HepG2 (cell line): ENCODE measurements around the gene ANKRD31. TPM values are rescaled to one million over a fixed set of nuclear protein-coding genes. Genes with fewer than 3 reads are reported as not detected.

ENCODE experiments used
- CHD2 ChIP-seq: IDR thresholded peaks from 2 replicates; pipeline ENCODE4 v1.6.1; 2011; ENCODE audit warnings: low read depth, low read length, improper control_type of control experiment
- DR1 ChIP-seq: sonication (generic); formaldehyde crosslinking; IDR thresholded peaks from 2 replicates; pipeline ENCODE4 v1.8.0; 2021; ENCODE audit warnings: mild to moderate bottlenecking, missing genetic modification reagents, inconsistent platforms
- JUNB ChIP-seq: sonication (generic); formaldehyde crosslinking; IDR thresholded peaks from 2 replicates; pipeline ENCODE4 v1.8.0; 2022; ENCODE audit warnings: missing genetic modification reagents, mild to moderate bottlenecking, borderline replicate concordance
- NFE2 ChIP-seq: sonication (generic); formaldehyde crosslinking; IDR thresholded peaks from 2 replicates; pipeline ENCODE4 v1.4.0; 2020; ENCODE audit warnings: missing genetic modification reagents
- PHF8 ChIP-seq: sonication (generic); formaldehyde crosslinking; IDR thresholded peaks from 2 replicates; pipeline ENCODE4 v1.5.0; 2020; ENCODE audit warnings: missing genetic modification reagents
- SALL2 ChIP-seq: sonication (generic); formaldehyde crosslinking; IDR thresholded peaks from 2 replicates; pipeline ENCODE4 v1.8.1; 2023; ENCODE audit warnings: mild to moderate bottlenecking, missing genetic modification reagents, inconsistent platforms
- SP4 ChIP-seq: sonication (generic); formaldehyde crosslinking; IDR thresholded peaks from 2 replicates; pipeline ENCODE4 v1.8.1; 2023; ENCODE audit warnings: mild to moderate bottlenecking, missing genetic modification reagents
- TEAD3 ChIP-seq: optimal IDR thresholded peaks from 2 replicates; pipeline ENCODE3; 2016; ENCODE audit warnings: borderline replicate concordance
- ZFX ChIP-seq: sonication (generic); formaldehyde crosslinking; IDR thresholded peaks from 2 replicates; pipeline ENCODE4 v1.4.0; 2020; ENCODE audit warnings: mild to moderate bottlenecking, low read depth, missing genetic modification reagents, moderate library complexity
- ZNF496 ChIP-seq: sonication (generic); formaldehyde crosslinking; IDR thresholded peaks from 2 replicates; pipeline ENCODE4 v1.8.1; 2023; ENCODE audit warnings: mild to moderate bottlenecking, moderate library complexity, missing genetic modification reagents; ENCODE audit not compliant: insufficient replicate concordance
- ZNF567 ChIP-seq: sonication (generic); formaldehyde crosslinking; IDR thresholded peaks from 2 replicates; pipeline ENCODE4 v1.8.1; 2023; ENCODE audit warnings: mild to moderate bottlenecking, missing genetic modification reagents, borderline replicate concordance
- ZNF737 ChIP-seq: sonication (generic); formaldehyde crosslinking; IDR thresholded peaks from 2 replicates; pipeline ENCODE4 v1.5.0; 2020; ENCODE audit warnings: missing genetic modification reagents, mild to moderate bottlenecking, borderline replicate concordance
- polyA plus RNA-seq, 8 experiments: library from polyadenylated mRNA; depleted of rRNA in 3 of 8; stranded (reverse) in 7 of 8; unstranded in 1 of 8; fragments of >200 nt; fragmentation: Illumina TruSeq in 4 of 8; extraction: Trizol in 4 of 8; gene quantifications; 2 replicates each; pipeline versions ENCODE4 v1.2.1 to v1.2.3, GENCODE V29; 2011 to 2016; ENCODE audit warnings: low read depth in 4 of 8, missing spikeins in 1 of 8, mixed read lengths in 1 of 8; ENCODE audit not compliant: insufficient read depth in 1 of 8
- total RNA-seq, 5 experiments: library from RNA; depleted of rRNA; stranded (reverse); fragments of >200 nt; fragmentation: Illumina TruSeq; extraction: Trizol; gene quantifications; 2 replicates each; pipeline ENCODE4 v1.2.3, GENCODE V29; 2016; ENCODE audit warnings: low read depth in 1 of 5
- TF ChIP-seq, protein P1 (sequence below): sonication (generic); formaldehyde crosslinking; IDR thresholded peaks from 2 replicates; pipeline ENCODE4 v1.4.0; 2020; ENCODE audit warnings: mild to moderate bottlenecking, missing genetic modification reagents
- TF ChIP-seq, protein P2 (sequence below): sonication (generic); formaldehyde crosslinking; IDR thresholded peaks from 2 replicates; pipeline ENCODE4 v1.4.0; 2020; ENCODE audit warnings: missing genetic modification reagents, borderline replicate concordance
- TF ChIP-seq, protein P3 (sequence below): sonication (generic); formaldehyde crosslinking; IDR thresholded peaks from 2 replicates; pipeline ENCODE4 v1.5.1; 2020; ENCODE audit warnings: mild to moderate bottlenecking, missing genetic modification reagents, moderate library complexity
- TF ChIP-seq, protein P4 (sequence below): sonication (generic); formaldehyde crosslinking; IDR thresholded peaks from 2 replicates; pipeline ENCODE4 v1.5.0; 2020; ENCODE audit warnings: missing genetic modification reagents

The ANKRD31 gene
- total and polyA plus RNA-seq, 2 of the 13 experiments (the other 11 are each of a cell fraction or from before 2014, with no cell fraction given): 0.01 to 0.09 TPM

DNA sequence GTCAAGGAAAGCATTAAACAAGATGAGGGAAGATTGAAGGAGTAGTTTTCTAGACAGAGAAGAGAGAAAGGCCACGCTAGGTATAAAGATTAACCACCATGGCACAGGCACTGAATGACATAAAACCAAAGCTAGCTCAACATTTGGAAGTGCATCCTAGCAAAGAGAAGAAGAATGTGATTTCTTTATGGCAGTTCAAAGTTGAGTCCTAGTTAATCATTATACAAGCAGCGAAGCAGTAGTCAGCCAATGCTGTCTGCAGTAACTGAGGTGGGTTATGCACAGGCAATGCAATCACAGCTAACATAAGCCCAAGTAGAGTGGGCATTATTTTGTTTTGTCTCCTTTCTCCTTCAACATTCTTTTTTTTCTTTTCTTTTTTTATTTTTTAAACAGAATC is 24.0 kb upstream of the ANKRD31 start (continued):
- TF ChIP-seq, protein P1, sequence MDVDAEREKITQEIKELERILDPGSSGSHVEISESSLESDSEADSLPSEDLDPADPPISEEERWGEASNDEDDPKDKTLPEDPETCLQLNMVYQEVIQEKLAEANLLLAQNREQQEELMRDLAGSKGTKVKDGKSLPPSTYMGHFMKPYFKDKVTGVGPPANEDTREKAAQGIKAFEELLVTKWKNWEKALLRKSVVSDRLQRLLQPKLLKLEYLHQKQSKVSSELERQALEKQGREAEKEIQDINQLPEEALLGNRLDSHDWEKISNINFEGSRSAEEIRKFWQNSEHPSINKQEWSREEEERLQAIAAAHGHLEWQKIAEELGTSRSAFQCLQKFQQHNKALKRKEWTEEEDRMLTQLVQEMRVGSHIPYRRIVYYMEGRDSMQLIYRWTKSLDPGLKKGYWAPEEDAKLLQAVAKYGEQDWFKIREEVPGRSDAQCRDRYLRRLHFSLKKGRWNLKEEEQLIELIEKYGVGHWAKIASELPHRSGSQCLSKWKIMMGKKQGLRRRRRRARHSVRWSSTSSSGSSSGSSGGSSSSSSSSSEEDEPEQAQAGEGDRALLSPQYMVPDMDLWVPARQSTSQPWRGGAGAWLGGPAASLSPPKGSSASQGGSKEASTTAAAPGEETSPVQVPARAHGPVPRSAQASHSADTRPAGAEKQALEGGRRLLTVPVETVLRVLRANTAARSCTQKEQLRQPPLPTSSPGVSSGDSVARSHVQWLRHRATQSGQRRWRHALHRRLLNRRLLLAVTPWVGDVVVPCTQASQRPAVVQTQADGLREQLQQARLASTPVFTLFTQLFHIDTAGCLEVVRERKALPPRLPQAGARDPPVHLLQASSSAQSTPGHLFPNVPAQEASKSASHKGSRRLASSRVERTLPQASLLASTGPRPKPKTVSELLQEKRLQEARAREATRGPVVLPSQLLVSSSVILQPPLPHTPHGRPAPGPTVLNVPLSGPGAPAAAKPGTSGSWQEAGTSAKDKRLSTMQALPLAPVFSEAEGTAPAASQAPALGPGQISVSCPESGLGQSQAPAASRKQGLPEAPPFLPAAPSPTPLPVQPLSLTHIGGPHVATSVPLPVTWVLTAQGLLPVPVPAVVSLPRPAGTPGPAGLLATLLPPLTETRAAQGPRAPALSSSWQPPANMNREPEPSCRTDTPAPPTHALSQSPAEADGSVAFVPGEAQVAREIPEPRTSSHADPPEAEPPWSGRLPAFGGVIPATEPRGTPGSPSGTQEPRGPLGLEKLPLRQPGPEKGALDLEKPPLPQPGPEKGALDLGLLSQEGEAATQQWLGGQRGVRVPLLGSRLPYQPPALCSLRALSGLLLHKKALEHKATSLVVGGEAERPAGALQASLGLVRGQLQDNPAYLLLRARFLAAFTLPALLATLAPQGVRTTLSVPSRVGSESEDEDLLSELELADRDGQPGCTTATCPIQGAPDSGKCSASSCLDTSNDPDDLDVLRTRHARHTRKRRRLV: no peak
- TF ChIP-seq ZFX (CRISPR knock-in tag) (no peak), DR1 (CRISPR knock-in tag) (no peak), PHF8 (CRISPR knock-in tag) (no peak), SP4 (CRISPR knock-in tag) (no peak), ZNF496 (no peak), ZNF567 (CRISPR knock-in tag) (no peak), ZNF737 (CRISPR knock-in tag) (no peak), NFE2 (CRISPR knock-in tag) (no peak), TEAD3 (CRISPR knock-in tag) (peak; percentile 18), SALL2 (CRISPR knock-in tag) (no peak), CHD2 (no peak), JUNB (CRISPR knock-in tag) (no peak)
- TF ChIP-seq, protein P2, sequence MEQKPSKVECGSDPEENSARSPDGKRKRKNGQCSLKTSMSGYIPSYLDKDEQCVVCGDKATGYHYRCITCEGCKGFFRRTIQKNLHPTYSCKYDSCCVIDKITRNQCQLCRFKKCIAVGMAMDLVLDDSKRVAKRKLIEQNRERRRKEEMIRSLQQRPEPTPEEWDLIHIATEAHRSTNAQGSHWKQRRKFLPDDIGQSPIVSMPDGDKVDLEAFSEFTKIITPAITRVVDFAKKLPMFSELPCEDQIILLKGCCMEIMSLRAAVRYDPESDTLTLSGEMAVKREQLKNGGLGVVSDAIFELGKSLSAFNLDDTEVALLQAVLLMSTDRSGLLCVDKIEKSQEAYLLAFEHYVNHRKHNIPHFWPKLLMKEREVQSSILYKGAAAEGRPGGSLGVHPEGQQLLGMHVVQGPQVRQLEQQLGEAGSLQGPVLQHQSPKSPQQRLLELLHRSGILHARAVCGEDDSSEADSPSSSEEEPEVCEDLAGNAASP (CRISPR knock-in tag): no peak
- TF ChIP-seq, protein P3, sequence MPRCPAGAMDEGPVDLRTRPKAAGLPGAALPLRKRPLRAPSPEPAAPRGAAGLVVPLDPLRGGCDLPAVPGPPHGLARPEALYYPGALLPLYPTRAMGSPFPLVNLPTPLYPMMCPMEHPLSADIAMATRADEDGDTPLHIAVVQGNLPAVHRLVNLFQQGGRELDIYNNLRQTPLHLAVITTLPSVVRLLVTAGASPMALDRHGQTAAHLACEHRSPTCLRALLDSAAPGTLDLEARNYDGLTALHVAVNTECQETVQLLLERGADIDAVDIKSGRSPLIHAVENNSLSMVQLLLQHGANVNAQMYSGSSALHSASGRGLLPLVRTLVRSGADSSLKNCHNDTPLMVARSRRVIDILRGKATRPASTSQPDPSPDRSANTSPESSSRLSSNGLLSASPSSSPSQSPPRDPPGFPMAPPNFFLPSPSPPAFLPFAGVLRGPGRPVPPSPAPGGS (CRISPR knock-in tag): no peak
- TF ChIP-seq, protein P4, sequence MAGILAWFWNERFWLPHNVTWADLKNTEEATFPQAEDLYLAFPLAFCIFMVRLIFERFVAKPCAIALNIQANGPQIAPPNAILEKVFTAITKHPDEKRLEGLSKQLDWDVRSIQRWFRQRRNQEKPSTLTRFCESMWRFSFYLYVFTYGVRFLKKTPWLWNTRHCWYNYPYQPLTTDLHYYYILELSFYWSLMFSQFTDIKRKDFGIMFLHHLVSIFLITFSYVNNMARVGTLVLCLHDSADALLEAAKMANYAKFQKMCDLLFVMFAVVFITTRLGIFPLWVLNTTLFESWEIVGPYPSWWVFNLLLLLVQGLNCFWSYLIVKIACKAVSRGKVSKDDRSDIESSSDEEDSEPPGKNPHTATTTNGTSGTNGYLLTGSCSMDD (CRISPR knock-in tag): no peak
